ENCODE measurements around the gene PRKCSH.
A peak's percentile ranks its signal among the peaks of the same experiment; 100 is the strongest.

Gene PRKCSH

GRCh38 chr19:11494634-11495285 is 59.3 kb downstream of the PRKCSH start:
- no peak for DNase-seq
- Mint-ChIP-seq H3K27me3 (no peaks in the 10 kb centered on the region), H3K4me1 (peaks cover under 1% of the 10 kb centered on the region), H3K4me3 (no peak overlapping the region), H3K9me3 (no peaks in the 10 kb centered on the region), H3K27ac (peak overlapping the region in 1 of 2 donors; percentile 67)
- no peak for ATAC-seq

- H3K27me3 Mint-ChIP-seq: no peaks in the 10 kb centered on the region
- DNase-seq (no peak), ATAC-seq (no peak)
- H3K27ac Mint-ChIP-seq: no peak overlapping the region
- no peaks in the 10 kb centered on the region for H3K9me3 Mint-ChIP-seq
- H3K4me1 Mint-ChIP-seq: peaks cover 7% of the 10 kb centered on the region
- H3K4me3 Mint-ChIP-seq: no peak overlapping the region
These were observed 60.0 kb downstream of the PRKCSH start for GRCh38 chr19:11495481-11495880.

- ATAC-seq: no peak
- DNase-seq: no peak
- H3K27ac Mint-ChIP-seq: no peak overlapping the region
These were observed 60.5 kb downstream of the PRKCSH start for GRCh38 chr19:11495885-11496284.

GRCh38 chr19:11496391-11497163 is 61.1 kb downstream of the PRKCSH start:
- Mint-ChIP-seq H3K27me3 (no peaks in the 10 kb centered on the region), H3K4me3 (no peak overlapping the region), H3K27ac (no peak overlapping the region), H3K9me3 (no peaks in the 10 kb centered on the region), H3K4me1 (peaks cover 7% of the 10 kb centered on the region)
- ATAC-seq (peak; percentile 83), DNase-seq (peak; percentile 52 to 66)

More at GRCh38 chr19:11495885-11496284, 60.5 kb downstream of the PRKCSH start:
- no peaks in the 10 kb centered on the region for H3K27me3 Mint-ChIP-seq
- H3K9me3 Mint-ChIP-seq: no peaks in the 10 kb centered on the region
- H3K4me1 Mint-ChIP-seq: peaks cover 7% of the 10 kb centered on the region
- H3K4me3 Mint-ChIP-seq: no peak overlapping the region

GRCh38 chr19:11499220-11499726 is 63.8 kb downstream of the PRKCSH start:
- no peak overlapping the region for H3K27ac Mint-ChIP-seq
- H3K4me3 Mint-ChIP-seq: no peak overlapping the region
- H3K4me1 Mint-ChIP-seq: peaks cover 12% of the 10 kb centered on the region
- DNase-seq (no peak), ATAC-seq (no peak)
- H3K9me3 Mint-ChIP-seq: no peaks in the 10 kb centered on the region
- no peaks in the 10 kb centered on the region for H3K27me3 Mint-ChIP-seq

GRCh38 chr19:11499890-11500420 is 64.5 kb downstream of the PRKCSH start:
- no peaks in the 10 kb centered on the region for H3K9me3 Mint-ChIP-seq

More at GRCh38 chr19:11499890-11500420, 64.5 kb downstream of the PRKCSH start:
- Mint-ChIP-seq H3K4me3 (no peak overlapping the region), H3K27ac (no peak overlapping the region), H3K27me3 (no peaks in the 10 kb centered on the region), H3K4me1 (peaks cover 19% of the 10 kb centered on the region)
- DNase-seq (no peak), ATAC-seq (no peak)

Measured in stimulated activated naive CD8-positive, alpha-beta T cell treated with anti-CD3 and anti-CD28 coated beads, Interleukin-15, amount 100 ng/mL, for 72 hours (primary cell).